Testis (tissue), 2 donors: ENCODE results near the gene BABAM2.

Experiments used
- POLR2A ChIP-seq: fragments of 450-650 bp; IDR thresholded peaks from one replicate; pipeline ENCODE4 v1.6.1; 2017; ENCODE audit warnings: antibody characterized with exemption, mild to moderate bottlenecking, moderate library complexity
- TF ChIP-seq, protein P1 (sequence below), 3 experiments: fragments of 450-650 bp in 2 of 3; fragments of 200-600 bp in 1 of 3; sonication (generic) in 1 of 3; IDR thresholded peaks; one replicate each; pipeline ENCODE4 v1.5.1; 2016 to 2019; ENCODE audit warnings: antibody characterized with exemption in 3 of 3, mild to moderate bottlenecking in 2 of 3, moderate library complexity in 1 of 3

DNA sequence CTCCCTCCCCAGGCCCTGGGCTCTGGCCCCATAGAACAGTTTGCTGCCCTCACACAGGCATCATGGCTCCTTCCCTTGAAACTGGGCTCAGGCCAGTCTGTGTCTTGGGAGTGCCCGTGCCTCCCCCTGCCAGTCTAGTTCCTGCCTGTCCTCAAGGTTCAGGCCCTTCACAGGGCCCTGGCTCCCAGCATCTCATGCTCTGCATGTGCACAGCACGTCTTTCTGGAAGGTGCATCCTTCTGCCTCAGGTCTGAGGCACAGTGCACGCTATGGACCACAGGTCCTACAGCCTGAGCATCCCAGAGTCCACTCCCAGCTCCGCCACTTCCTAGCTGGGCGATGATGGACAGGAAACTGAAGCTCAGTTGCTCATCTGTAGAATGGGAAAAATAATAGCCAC lies 466.5 kb downstream of the BABAM2 start:
- TF ChIP-seq, protein P1, sequence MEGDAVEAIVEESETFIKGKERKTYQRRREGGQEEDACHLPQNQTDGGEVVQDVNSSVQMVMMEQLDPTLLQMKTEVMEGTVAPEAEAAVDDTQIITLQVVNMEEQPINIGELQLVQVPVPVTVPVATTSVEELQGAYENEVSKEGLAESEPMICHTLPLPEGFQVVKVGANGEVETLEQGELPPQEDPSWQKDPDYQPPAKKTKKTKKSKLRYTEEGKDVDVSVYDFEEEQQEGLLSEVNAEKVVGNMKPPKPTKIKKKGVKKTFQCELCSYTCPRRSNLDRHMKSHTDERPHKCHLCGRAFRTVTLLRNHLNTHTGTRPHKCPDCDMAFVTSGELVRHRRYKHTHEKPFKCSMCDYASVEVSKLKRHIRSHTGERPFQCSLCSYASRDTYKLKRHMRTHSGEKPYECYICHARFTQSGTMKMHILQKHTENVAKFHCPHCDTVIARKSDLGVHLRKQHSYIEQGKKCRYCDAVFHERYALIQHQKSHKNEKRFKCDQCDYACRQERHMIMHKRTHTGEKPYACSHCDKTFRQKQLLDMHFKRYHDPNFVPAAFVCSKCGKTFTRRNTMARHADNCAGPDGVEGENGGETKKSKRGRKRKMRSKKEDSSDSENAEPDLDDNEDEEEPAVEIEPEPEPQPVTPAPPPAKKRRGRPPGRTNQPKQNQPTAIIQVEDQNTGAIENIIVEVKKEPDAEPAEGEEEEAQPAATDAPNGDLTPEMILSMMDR (IDR thresholded peaks at IDR 0.05), result no peak
- TF ChIP-seq POLR2A, result no peak
